ENCODE results near the gene PRPF38B.

- TF ChIP-seq POLR2A (IDR thresholded peaks at IDR 0.05; ENCODE audit: extremely low read depth, insufficient read length) (no peak), MYC (IDR thresholded peaks at IDR 0.05; ENCODE audit: low read depth, low read length) (no peak)
- TF ChIP-seq, protein P1, sequence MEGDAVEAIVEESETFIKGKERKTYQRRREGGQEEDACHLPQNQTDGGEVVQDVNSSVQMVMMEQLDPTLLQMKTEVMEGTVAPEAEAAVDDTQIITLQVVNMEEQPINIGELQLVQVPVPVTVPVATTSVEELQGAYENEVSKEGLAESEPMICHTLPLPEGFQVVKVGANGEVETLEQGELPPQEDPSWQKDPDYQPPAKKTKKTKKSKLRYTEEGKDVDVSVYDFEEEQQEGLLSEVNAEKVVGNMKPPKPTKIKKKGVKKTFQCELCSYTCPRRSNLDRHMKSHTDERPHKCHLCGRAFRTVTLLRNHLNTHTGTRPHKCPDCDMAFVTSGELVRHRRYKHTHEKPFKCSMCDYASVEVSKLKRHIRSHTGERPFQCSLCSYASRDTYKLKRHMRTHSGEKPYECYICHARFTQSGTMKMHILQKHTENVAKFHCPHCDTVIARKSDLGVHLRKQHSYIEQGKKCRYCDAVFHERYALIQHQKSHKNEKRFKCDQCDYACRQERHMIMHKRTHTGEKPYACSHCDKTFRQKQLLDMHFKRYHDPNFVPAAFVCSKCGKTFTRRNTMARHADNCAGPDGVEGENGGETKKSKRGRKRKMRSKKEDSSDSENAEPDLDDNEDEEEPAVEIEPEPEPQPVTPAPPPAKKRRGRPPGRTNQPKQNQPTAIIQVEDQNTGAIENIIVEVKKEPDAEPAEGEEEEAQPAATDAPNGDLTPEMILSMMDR (IDR thresholded peaks at IDR 0.05; ENCODE audit: low read depth, low read length), result no peak
- TF ChIP-seq, protein P2, sequence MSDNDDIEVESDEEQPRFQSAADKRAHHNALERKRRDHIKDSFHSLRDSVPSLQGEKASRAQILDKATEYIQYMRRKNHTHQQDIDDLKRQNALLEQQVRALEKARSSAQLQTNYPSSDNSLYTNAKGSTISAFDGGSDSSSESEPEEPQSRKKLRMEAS (IDR thresholded peaks at IDR 0.05; ENCODE audit: low read depth, low read length), result no peak
Observed at GRCh38 chr1:108747898-108748297, 55.8 kb downstream of the PRPF38B start.
